ENCODE results near the gene THRSP. TPM values are rescaled to one million over a fixed set of nuclear protein-coding genes. Genes with fewer than 3 reads are reported as not detected.

The THRSP gene
- total RNA-seq (2012; rRNA removed), result not detected in 2 replicates
- polyA plus RNA-seq (2012; rRNA removed), result not detected in 2 replicates
- polyA plus RNA-seq (2012; cell fraction: cytosol; rRNA removed), result 0.08 TPM in 1 of 2 replicates, not detected in the other
- polyA plus RNA-seq (2012; cell fraction: nucleus; rRNA removed; ENCODE audit: low replicate concordance), result 0.07 and 0.13 TPM in 2 replicates
- Bru-seq, nascent RNA, result not detected
- percentile 21 among the genes with signal in this experiment for BruChase-seq, experiment 1, labeled RNA remaining after a 6-hour chase
- percentile 17 among the genes with signal in this experiment for BruChase-seq, experiment 2, labeled RNA remaining after a 2-hour chase
- long read RNA-seq, result 0 reads

GRCh38 chr11:78063440-78064181 lies at the start of gene THRSP:
THRSP (plus strand) TSS chr11:78063861; CDS start chr11:78063882, 21 bp downstream.
- Histone ChIP-seq H2BK120ac (ENCODE audit: low read depth, low read length) (no peak within 1 kb of the TSS), H4K5ac (ENCODE audit: low read depth, low read length) (no peak within 1 kb of the TSS), H3K36me3 (ENCODE audit: control insufficient read depth, insufficient read depth, low read length) (peaks cover 3% of the 10 kb centered on the region; the same call in 1 of the 2 replicates), H3K18ac (ENCODE audit: low read depth, low read length) (no peak within 1 kb of the TSS), H3K79me1 (ENCODE audit: low read depth in 1 of 2, low read length in 2 of 2) (peaks cover 0 to 17% of the 10 kb centered on the region in 2 experiments; a peak in 2 of 4 replicates), H3K9me3 (ENCODE audit: control insufficient read depth, insufficient read depth, low read length) (no peaks in the 10 kb centered on the region), H2BK20ac (ENCODE audit: low read depth, low read length) (no peak within 1 kb of the TSS), H3K23ac (ENCODE audit: low read depth, low read length) (no peak within 1 kb of the TSS), H3K4me2 (ENCODE audit: low read depth, low read length) (no peak within 1 kb of the TSS), H2BK5ac (ENCODE audit: low read depth, low read length, poor library complexity, severe bottlenecking) (no peak within 1 kb of the TSS), H3K27ac (ENCODE audit: insufficient read depth, low read length) (no peak within 1 kb of the TSS), H4K8ac (ENCODE audit: low read depth in 2 of 2, low read length in 2 of 2) (no peak within 1 kb of the TSS), H2AK9ac (replicated peaks; ENCODE audit: low read depth, low read length, poor library complexity) (peak within 1 kb of the TSS; percentile 13), H4K20me1 (ENCODE audit: insufficient read depth, low read length) (no peaks in the 10 kb centered on the region), H4K91ac (ENCODE audit: insufficient read depth, low read depth, low read length) (no peak within 1 kb of the TSS), H3K4me3 (ENCODE audit: insufficient read depth, low read depth, low read length) (no peak within 1 kb of the TSS), H3K4ac (ENCODE audit: low read depth, low read length) (no peak within 1 kb of the TSS), H3K56ac (ENCODE audit: extremely low read depth, insufficient read depth, low read length) (no peak within 1 kb of the TSS), H3K9me1 (ENCODE audit: insufficient read depth, low read length) (peaks cover 3% of the 10 kb centered on the region; the same call in 1 of the 2 replicates), H2AK5ac (ENCODE audit: low read depth, low read length) (no peak within 1 kb of the TSS; the same call in 1 of the 2 replicates), H3K14ac (replicated peaks; ENCODE audit: low read depth, low read length) (no peak within 1 kb of the TSS), H3K4me1 (ENCODE audit: control insufficient read depth, insufficient read depth, low read length) (no peaks in the 10 kb centered on the region; the same call in none of the 2 replicates), H2AFZ (replicated peaks; ENCODE audit: low read length, poor library complexity) (peak within 1 kb of the TSS; percentile 43), H3K27me3 (ENCODE audit: control insufficient read depth, insufficient read depth, low read length) (no peaks in the 10 kb centered on the region), H2BK15ac (ENCODE audit: low read depth, low read length) (no peak within 1 kb of the TSS), H3K9ac (ENCODE audit: low read depth, low read length) (no peak within 1 kb of the TSS)
- intact Hi-C loops (cut with micrococcal nuclease) (no loop called here), dilution Hi-C loops (cut with HindIII; ENCODE audit: low sequenced_read_pairs, unreplicated experiment) (no loop called here), in situ Hi-C loops (cut with MboI; ENCODE audit: low sequenced_read_pairs) (no loop called here)
- ATAC-seq (ENCODE audit: low read depth) (no peak), DNase-seq (no peak)
- 85% methylated on average over 7 of the region's 14 CpGs; no CpG with 5 or more reads in 1 of the 2 experiments for WGBS, 2 experiments (ENCODE audit: extremely low coverage in 2 of 2, insufficient read length in 1 of 2)
- POLR2A ChIA-PET (ENCODE audit: unreplicated experiment), result no interaction called here
- CTCF ChIA-PET, result interaction anchor here (0.6 kb wide), 1 partner anchor 16 kb away, joined by 6 read pairs; no protein-coding TSS in a partner anchor
- TF ChIP-seq MAFK (IDR thresholded peaks at IDR 0.05; ENCODE audit: low read depth, low read length) (no peak), CHD1 (IDR thresholded peaks at IDR 0.05; ENCODE audit: low read depth, low read length) (no peak), BHLHE40 (IDR thresholded peaks at IDR 0.05; ENCODE audit: low read depth, low read length) (no peak), USF2 (IDR thresholded peaks at IDR 0.05; ENCODE audit: low read depth, low read length) (no peak), MAZ (IDR thresholded peaks at IDR 0.05; ENCODE audit: borderline replicate concordance, low read depth, low read length) (no peak), CTCF (conservative IDR thresholded peaks at IDR 0.05; ENCODE audit: low read depth, low read length) (no peak), NFE2L2 (IDR thresholded peaks at IDR 0.05; ENCODE audit: low read depth, low read length) (no peak), RFX5 (IDR thresholded peaks at IDR 0.05; ENCODE audit: low read depth, low read length) (no peak)
- BruUV-seq (replicated peaks), result no TSS peak

Measured in IMR-90 (cell line).